Measurements from ENCODE around the gene FAM171A1. TPM values are rescaled to one million over a fixed set of nuclear protein-coding genes. Genes with fewer than 3 reads are reported as not detected.

Gene FAM171A1
- total and polyA plus RNA-seq, 2 donors: 4.2 to 5.4 TPM

DNA sequence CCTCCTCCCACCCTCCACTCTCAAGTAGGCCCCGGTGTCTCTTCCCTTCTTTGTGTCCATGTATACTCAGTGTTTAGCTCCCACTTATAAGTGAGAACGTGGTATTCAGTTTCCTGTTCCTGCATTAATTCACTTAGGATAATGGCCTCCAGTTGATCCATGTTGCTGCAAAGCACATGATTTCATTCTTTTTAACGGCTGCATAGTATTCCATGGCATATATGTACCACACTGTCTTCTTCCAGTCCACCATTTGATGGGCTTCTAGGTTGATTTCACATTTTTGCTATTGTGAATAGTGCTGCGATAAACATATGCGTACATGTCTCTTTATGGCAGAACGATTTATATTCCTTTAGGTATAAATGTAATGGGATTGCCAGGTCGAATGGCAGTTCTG is 51.0 kb downstream of the FAM171A1 start:
- no peaks in the 10 kb centered on the region for H3K4me1 ChIP-seq (ENCODE audit: control insufficient read depth in 2 of 2, insufficient read depth in 2 of 2, low read length in 2 of 2)
- H3K36me3 ChIP-seq (ENCODE audit: control insufficient read depth in 2 of 2, insufficient read depth in 2 of 2, low read length in 1 of 2): no peaks in the 10 kb centered on the region
- 95% methylated on average over 7 of the region's 7 CpGs for WGBS
- no peaks in the 10 kb centered on the region for H3K27me3 ChIP-seq (ENCODE audit: control insufficient read depth in 2 of 2, insufficient read depth in 1 of 2, low read length in 1 of 2)
- no peak overlapping the region for H3K27ac ChIP-seq (ENCODE audit: low read depth in 1 of 2, low read length in 1 of 2)
- no peak overlapping the region for H3K4me3 ChIP-seq (ENCODE audit: low read length in 2 of 2)
- DNase-seq (ENCODE audit: low read depth in 6 of 9, low spot score in 9 of 9): no peak
- no peaks in the 10 kb centered on the region for H3K9me3 ChIP-seq (ENCODE audit: control insufficient read depth in 2 of 2, insufficient read depth in 1 of 2, low read length in 1 of 2)

DNA sequence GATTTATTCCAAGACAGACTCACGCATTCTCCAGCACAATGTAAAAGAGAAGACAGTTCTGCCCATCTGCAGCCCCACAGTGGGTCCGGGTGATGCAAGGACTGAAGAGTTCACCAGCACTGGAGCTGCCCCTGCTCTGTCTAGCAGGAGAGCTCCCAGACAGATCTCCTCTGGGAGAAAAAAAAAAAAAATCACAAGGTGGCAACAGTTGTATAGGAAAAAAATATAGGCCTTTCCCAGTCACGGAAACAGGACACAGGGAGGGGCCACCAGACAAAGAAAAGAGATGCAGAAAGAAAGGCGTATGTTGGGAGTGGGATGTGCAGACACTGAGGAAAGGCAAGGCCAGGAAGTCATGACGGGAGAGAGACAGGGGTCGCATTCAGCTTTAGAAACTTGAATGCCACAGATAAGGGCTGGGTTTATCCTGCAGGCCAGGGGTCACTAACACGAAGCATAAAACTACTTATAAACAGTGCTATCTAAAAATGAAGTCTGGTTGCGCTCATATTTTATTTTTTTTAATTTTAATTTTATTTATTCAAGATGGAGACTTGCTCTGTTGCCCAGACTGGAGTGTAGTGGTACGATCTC is 54.1 kb downstream of the FAM171A1 start:
- H3K36me3 ChIP-seq (ENCODE audit: control insufficient read depth in 2 of 2, insufficient read depth in 2 of 2, low read length in 1 of 2): no peaks in the 10 kb centered on the region
- no peak for DNase-seq (ENCODE audit: low read depth in 6 of 9, low spot score in 9 of 9)
- WGBS: 97% methylated on average over 9 of the region's 9 CpGs
- peaks cover 0 to 6% of the 10 kb centered on the region in 2 donors for H3K4me1 ChIP-seq (ENCODE audit: control insufficient read depth in 2 of 2, insufficient read depth in 2 of 2, low read length in 2 of 2)
- no peak overlapping the region for H3K27ac ChIP-seq (ENCODE audit: low read depth in 1 of 2, low read length in 1 of 2)
- H3K9me3 ChIP-seq (ENCODE audit: control insufficient read depth in 2 of 2, insufficient read depth in 1 of 2, low read length in 1 of 2): no peaks in the 10 kb centered on the region
- H3K4me3 ChIP-seq (ENCODE audit: low read length in 2 of 2): no peak overlapping the region
- no peaks in the 10 kb centered on the region for H3K27me3 ChIP-seq (ENCODE audit: control insufficient read depth in 2 of 2, insufficient read depth in 1 of 2, low read length in 1 of 2)

DNA sequence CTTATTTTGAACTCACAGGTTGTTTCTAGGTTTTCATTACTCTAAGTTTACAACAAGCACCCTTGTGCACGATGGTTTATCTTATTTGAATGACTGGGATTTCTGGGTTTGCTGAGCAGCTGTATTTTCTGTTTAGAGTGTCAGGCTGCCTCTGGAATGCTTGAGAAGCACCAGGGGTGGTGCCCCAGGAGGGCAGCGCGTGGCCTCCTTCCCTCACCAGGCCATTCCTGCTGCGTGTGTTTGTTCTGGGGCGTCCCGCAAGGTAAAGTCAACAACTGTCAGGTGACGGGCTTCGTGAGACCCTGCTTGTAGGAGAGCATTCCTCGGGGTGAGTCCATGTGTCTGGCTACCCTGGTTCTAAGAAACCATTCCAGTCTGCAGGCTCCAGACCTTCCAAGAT is 54.9 kb downstream of the FAM171A1 start:
- no peaks in the 10 kb centered on the region for H3K36me3 ChIP-seq (ENCODE audit: control insufficient read depth in 2 of 2, insufficient read depth in 2 of 2, low read length in 1 of 2)
- no peak for DNase-seq (ENCODE audit: low read depth in 6 of 9, low spot score in 9 of 9)
- H3K4me3 ChIP-seq (ENCODE audit: low read length in 2 of 2): no peak overlapping the region
- H3K27me3 ChIP-seq (ENCODE audit: control insufficient read depth in 2 of 2, insufficient read depth in 1 of 2, low read length in 1 of 2): no peaks in the 10 kb centered on the region
- H3K4me1 ChIP-seq (ENCODE audit: control insufficient read depth in 2 of 2, insufficient read depth in 2 of 2, low read length in 2 of 2): peaks cover 0 to 6% of the 10 kb centered on the region in 2 donors
- H3K27ac ChIP-seq (ENCODE audit: low read depth in 1 of 2, low read length in 1 of 2): no peak overlapping the region
- no peaks in the 10 kb centered on the region for H3K9me3 ChIP-seq (ENCODE audit: control insufficient read depth in 2 of 2, insufficient read depth in 1 of 2, low read length in 1 of 2)
- WGBS: 96% methylated on average over 9 of the region's 9 CpGs

DNA sequence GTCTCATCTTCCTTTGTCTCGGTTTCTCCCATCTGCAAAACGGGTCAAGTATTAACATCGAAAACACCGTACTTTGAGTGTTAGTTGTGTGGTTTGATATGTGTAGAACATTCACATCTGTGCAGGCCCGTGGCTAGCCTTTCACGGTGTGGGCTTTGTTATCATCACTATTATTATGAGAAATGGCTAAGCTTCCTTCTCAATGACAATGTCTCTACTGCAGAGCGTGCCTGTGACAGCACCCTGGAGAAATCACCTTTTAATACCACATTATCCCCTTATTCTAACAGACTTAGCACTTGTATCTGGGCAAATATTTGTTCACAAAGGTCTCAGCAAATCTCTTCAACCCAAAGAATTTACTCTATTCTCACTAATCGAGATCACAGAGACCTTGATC is 55.8 kb downstream of the FAM171A1 start:
- Histone ChIP-seq H3K27me3 (ENCODE audit: control insufficient read depth in 2 of 2, insufficient read depth in 1 of 2, low read length in 1 of 2) (no peaks in the 10 kb centered on the region), H3K9me3 (ENCODE audit: control insufficient read depth in 2 of 2, insufficient read depth in 1 of 2, low read length in 1 of 2) (no peaks in the 10 kb centered on the region), H3K27ac (ENCODE audit: low read depth in 1 of 2, low read length in 1 of 2) (no peak overlapping the region), H3K4me1 (ENCODE audit: control insufficient read depth in 2 of 2, insufficient read depth in 2 of 2, low read length in 2 of 2) (peaks cover 0 to 6% of the 10 kb centered on the region in 2 donors), H3K36me3 (ENCODE audit: control insufficient read depth in 2 of 2, insufficient read depth in 2 of 2, low read length in 1 of 2) (no peaks in the 10 kb centered on the region), H3K4me3 (ENCODE audit: low read length in 2 of 2) (no peak overlapping the region)
- WGBS: 97% methylated on average over 8 of the region's 8 CpGs
- DNase-seq (ENCODE audit: low read depth in 6 of 9, low spot score in 9 of 9): no peak

DNA sequence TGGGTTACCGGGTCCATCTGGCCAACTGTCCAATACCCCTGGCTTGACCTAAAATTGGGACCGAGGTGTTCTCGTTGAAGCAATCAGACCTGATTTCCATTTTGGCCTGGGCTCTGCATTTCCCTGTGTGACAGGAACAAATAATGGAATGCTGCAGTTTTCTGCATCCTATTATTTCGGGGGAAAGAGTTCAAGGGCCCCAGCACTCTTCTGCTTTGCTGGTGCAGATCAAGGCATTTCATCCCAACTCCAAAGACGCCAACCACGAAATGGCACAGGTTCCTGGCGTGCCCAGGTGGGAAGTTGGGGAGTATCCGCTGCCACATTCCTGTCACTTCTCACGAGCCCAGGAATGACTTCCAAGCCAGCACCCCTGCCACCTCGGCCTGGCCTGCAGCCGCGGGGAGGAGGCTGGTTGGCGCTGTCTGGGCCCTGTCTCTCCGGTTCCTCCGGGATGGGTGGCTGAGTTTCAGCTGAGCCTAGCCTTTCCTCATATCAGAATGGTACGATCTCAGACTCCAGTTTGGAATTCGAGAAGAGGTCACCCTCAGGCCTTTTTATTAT is 56.5 kb downstream of the FAM171A1 start:
- H3K36me3 ChIP-seq (ENCODE audit: control insufficient read depth in 2 of 2, insufficient read depth in 2 of 2, low read length in 1 of 2): no peaks in the 10 kb centered on the region
- 96% methylated on average over 17 of the region's 17 CpGs for WGBS
- no peak overlapping the region for H3K4me3 ChIP-seq (ENCODE audit: low read length in 2 of 2)
- no peak overlapping the region for H3K27ac ChIP-seq (ENCODE audit: low read depth in 1 of 2, low read length in 1 of 2)
- no peaks in the 10 kb centered on the region for H3K27me3 ChIP-seq (ENCODE audit: control insufficient read depth in 2 of 2, insufficient read depth in 1 of 2, low read length in 1 of 2)
- H3K4me1 ChIP-seq (ENCODE audit: control insufficient read depth in 2 of 2, insufficient read depth in 2 of 2, low read length in 2 of 2): peaks cover 0 to 6% of the 10 kb centered on the region in 2 donors
- DNase-seq (ENCODE audit: low read depth in 6 of 9, low spot score in 9 of 9): no peak
- no peaks in the 10 kb centered on the region for H3K9me3 ChIP-seq (ENCODE audit: control insufficient read depth in 2 of 2, insufficient read depth in 1 of 2, low read length in 1 of 2)

DNA sequence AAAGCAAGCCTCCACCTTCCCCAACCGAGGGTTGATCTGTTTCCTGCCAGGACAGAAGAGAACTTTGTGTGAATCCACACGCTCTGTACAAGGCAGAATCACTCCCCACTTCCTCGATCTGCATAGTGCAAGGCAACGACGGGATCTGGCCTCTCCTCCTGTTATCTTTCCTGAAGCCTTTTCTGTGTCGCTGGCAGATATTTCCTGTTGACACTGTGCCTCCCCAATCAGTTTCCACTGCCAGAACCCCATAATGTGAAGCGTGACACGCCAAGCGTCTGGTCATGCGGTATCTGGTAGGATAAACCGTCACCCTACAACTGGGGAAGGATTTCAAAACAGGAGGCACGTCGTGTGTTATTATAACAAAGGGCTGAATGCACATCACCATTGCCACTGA is 57.2 kb downstream of the FAM171A1 start:
- Histone ChIP-seq H3K36me3 (ENCODE audit: control insufficient read depth in 2 of 2, insufficient read depth in 2 of 2, low read length in 1 of 2) (no peaks in the 10 kb centered on the region), H3K9me3 (ENCODE audit: control insufficient read depth in 2 of 2, insufficient read depth in 1 of 2, low read length in 1 of 2) (no peaks in the 10 kb centered on the region), H3K27ac (ENCODE audit: low read depth in 1 of 2, low read length in 1 of 2) (no peak overlapping the region), H3K4me3 (ENCODE audit: low read length in 2 of 2) (no peak overlapping the region), H3K27me3 (ENCODE audit: control insufficient read depth in 2 of 2, insufficient read depth in 1 of 2, low read length in 1 of 2) (no peaks in the 10 kb centered on the region), H3K4me1 (ENCODE audit: control insufficient read depth in 2 of 2, insufficient read depth in 2 of 2, low read length in 2 of 2) (peaks cover 0 to 6% of the 10 kb centered on the region in 2 donors)
- WGBS: 25% methylated on average over 13 of the region's 13 CpGs
- DNase-seq (ENCODE audit: low read depth in 6 of 9, low spot score in 9 of 9): peak in 2 of 9 donors; percentile 7 to 14

DNA sequence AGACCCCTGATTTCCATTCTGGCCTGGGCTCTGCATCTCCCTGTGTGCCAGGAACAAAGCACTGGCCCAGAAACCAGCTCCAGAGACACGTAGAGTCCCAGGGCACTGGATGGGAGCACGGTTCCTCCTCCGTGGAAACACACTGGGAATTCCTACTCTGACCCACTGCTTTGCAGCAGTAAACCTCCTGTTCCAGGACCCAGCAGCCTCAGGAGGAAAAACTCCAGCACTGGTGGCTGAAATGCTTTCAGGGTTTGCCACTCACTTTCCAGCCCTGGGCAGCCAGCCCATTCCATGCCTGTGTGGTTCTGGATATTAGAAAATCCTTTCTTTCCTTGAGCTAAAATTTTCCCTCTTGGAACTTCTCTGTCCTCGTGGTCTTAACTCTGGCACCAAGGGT is 58.0 kb downstream of the FAM171A1 start:
- H3K9me3 ChIP-seq (ENCODE audit: control insufficient read depth in 2 of 2, insufficient read depth in 1 of 2, low read length in 1 of 2): no peaks in the 10 kb centered on the region
- H3K27me3 ChIP-seq (ENCODE audit: control insufficient read depth in 2 of 2, insufficient read depth in 1 of 2, low read length in 1 of 2): no peaks in the 10 kb centered on the region
- DNase-seq (ENCODE audit: low read depth in 6 of 9, low spot score in 9 of 9): no peak
- no peak overlapping the region for H3K4me3 ChIP-seq (ENCODE audit: low read length in 2 of 2)
- no peak overlapping the region for H3K27ac ChIP-seq (ENCODE audit: low read depth in 1 of 2, low read length in 1 of 2)
- WGBS: 90% methylated on average over 4 of the region's 4 CpGs
- no peaks in the 10 kb centered on the region for H3K36me3 ChIP-seq (ENCODE audit: control insufficient read depth in 2 of 2, insufficient read depth in 2 of 2, low read length in 1 of 2)
- H3K4me1 ChIP-seq (ENCODE audit: control insufficient read depth in 2 of 2, insufficient read depth in 2 of 2, low read length in 2 of 2): peaks cover 0 to 6% of the 10 kb centered on the region in 2 donors

DNA sequence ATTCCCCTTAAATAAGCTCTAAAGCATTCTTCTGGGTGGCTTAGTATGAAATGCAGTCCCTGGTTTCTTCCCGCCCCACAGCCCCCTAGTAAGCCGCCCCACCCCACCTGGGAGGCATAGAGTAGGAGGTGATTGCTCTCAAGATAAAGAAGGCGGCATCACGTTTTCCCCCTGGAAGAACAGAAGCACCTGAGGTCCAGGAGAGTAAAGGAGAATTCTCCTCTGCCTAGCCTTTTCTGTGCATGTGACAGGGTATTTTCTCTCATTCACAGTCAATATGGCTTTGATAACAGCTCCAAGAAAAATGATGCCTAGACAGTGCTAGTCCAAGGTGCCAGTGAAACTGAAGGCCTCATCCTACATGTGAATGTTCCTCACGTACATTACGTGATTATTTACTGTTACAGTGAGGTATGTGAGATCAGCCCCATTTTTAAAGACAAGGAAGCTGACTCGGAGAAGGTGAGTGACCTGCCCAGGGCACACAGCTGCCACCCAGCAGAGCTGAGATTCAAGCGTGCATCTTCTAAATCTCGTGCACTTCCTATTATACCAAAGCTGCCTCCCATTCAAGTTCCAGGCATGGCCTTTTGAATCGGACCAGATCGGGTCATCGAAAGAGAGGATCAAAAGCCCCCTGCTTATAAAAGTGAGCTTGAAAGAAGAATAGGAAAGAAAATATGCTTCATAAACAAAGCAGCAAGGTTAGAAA is 59.4 kb downstream of the FAM171A1 start:
- H3K4me1 ChIP-seq (ENCODE audit: control insufficient read depth in 2 of 2, insufficient read depth in 2 of 2, low read length in 2 of 2): peaks cover 0 to 6% of the 10 kb centered on the region in 2 donors
- no peaks in the 10 kb centered on the region for H3K36me3 ChIP-seq (ENCODE audit: control insufficient read depth in 2 of 2, insufficient read depth in 2 of 2, low read length in 1 of 2)
- no peaks in the 10 kb centered on the region for H3K9me3 ChIP-seq (ENCODE audit: control insufficient read depth in 2 of 2, insufficient read depth in 1 of 2, low read length in 1 of 2)
- no peak for DNase-seq (ENCODE audit: low read depth in 6 of 9, low spot score in 9 of 9)
- H3K27me3 ChIP-seq (ENCODE audit: control insufficient read depth in 2 of 2, insufficient read depth in 1 of 2, low read length in 1 of 2): no peaks in the 10 kb centered on the region
- no peak overlapping the region for H3K27ac ChIP-seq (ENCODE audit: low read depth in 1 of 2, low read length in 1 of 2)
- H3K4me3 ChIP-seq (ENCODE audit: low read length in 2 of 2): no peak overlapping the region
- WGBS: 97% methylated on average over 12 of the region's 12 CpGs

DNA sequence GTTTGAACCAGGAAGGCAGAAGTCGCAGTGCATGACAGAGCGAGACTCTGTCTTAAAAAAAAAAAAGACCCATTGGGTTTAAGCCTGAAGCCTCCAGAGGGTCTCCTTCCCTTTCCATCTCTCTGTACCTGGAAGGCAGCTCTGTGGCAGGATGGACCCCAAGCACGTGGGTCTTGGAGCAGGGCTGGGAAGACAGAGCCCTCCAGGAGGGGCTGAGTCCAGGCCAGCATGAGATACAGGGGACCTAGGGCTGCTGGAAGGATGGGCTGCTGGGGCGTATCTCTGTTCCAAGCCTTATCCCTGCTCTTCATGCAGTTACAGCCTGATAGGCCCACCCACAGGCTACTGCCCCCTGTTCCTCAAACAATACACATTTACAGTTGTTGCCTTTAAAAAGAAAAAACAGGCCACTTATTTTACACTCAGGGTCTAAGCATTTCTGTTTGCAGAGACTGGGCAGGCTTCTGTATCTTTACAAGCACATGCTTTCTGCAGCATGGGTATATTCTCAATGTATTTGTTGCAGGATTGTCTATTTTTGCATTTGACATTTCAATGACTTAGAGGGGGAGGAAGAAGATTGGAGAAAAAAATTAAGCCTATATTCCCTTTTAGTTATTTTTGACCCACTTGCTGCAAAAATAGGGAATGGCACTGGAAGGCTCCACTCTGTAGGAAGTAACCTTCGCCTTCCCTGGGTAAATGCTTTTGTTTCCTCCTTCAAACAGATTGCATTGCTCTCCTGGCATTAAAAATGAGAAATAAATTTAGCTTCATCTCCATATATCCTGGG is 60.1 kb downstream of the FAM171A1 start:
- H3K36me3 ChIP-seq (ENCODE audit: control insufficient read depth in 2 of 2, insufficient read depth in 2 of 2, low read length in 1 of 2): no peaks in the 10 kb centered on the region
- peaks cover 0 to 6% of the 10 kb centered on the region in 2 donors for H3K4me1 ChIP-seq (ENCODE audit: control insufficient read depth in 2 of 2, insufficient read depth in 2 of 2, low read length in 2 of 2)
- no peak overlapping the region for H3K27ac ChIP-seq (ENCODE audit: low read depth in 1 of 2, low read length in 1 of 2)
- WGBS: 97% methylated on average over 5 of the region's 5 CpGs
- H3K9me3 ChIP-seq (ENCODE audit: control insufficient read depth in 2 of 2, insufficient read depth in 1 of 2, low read length in 1 of 2): no peaks in the 10 kb centered on the region
- no peaks in the 10 kb centered on the region for H3K27me3 ChIP-seq (ENCODE audit: control insufficient read depth in 2 of 2, insufficient read depth in 1 of 2, low read length in 1 of 2)
- H3K4me3 ChIP-seq (ENCODE audit: low read length in 2 of 2): no peak overlapping the region
- no peak for DNase-seq (ENCODE audit: low read depth in 6 of 9, low spot score in 9 of 9)

Measured in thymus (tissue), 11 donors.